ENCODE data around the gene SLC23A2.

- TF ChIP-seq CTCF (IDR thresholded peaks at IDR 0.05) = no peak
- TF ChIP-seq POLR2A (IDR thresholded peaks at IDR 0.05) = no peak
Observed at GRCh38 chr20:5046656-5047339, 45.5 kb upstream of the SLC23A2 start.
